ENCODE measurements around the gene OTOP3. TPM values are rescaled to one million over a fixed set of nuclear protein-coding genes. Genes with fewer than 3 reads are reported as not detected.
A peak's percentile ranks its signal among the peaks of the same experiment; 100 is the strongest.

The OTOP3 gene
- total RNA-seq, 1 donor from 2014 or later: 0.74 TPM

- Histone ChIP-seq H3K27me3 (no peaks in the 10 kb centered on the region), H3K36me3 (no peaks in the 10 kb centered on the region), H3K27ac (no peak overlapping the region), H3K4me3 (no peak overlapping the region), H3K4me1 (no peaks in the 10 kb centered on the region), H3K9me3 (no peaks in the 10 kb centered on the region)
- intact Hi-C loops (cut with DNase I): no loop called here
- no peak for DNase-seq (ENCODE audit: extremely low spot score in 2 of 2)
- TF ChIP-seq POLR2AphosphoS5 (IDR thresholded peaks at IDR 0.05; ENCODE audit: insufficient read depth in 1 of 2, low read depth in 1 of 2) (no peak), CTCF (IDR thresholded peaks at IDR 0.05) (no peak), POLR2A (IDR thresholded peaks at IDR 0.05) (no peak)
Observed at GRCh38 chr17:74954665-74955421, 19.1 kb downstream of the OTOP3 start.

- Histone ChIP-seq H3K27ac (no peak overlapping the region), H3K27me3 (no peaks in the 10 kb centered on the region), H3K36me3 (no peaks in the 10 kb centered on the region), H3K4me1 (no peaks in the 10 kb centered on the region), H3K4me3 (no peak overlapping the region), H3K9me3 (no peaks in the 10 kb centered on the region)
- TF ChIP-seq POLR2AphosphoS5 (IDR thresholded peaks at IDR 0.05; ENCODE audit: insufficient read depth in 1 of 2, low read depth in 1 of 2) (no peak), CTCF (IDR thresholded peaks at IDR 0.05) (no peak), POLR2A (IDR thresholded peaks at IDR 0.05) (no peak)
- intact Hi-C loops (cut with DNase I): no loop called here
- no peak for DNase-seq (ENCODE audit: extremely low spot score in 2 of 2)
Observed at GRCh38 chr17:74956093-74956492, 20.4 kb downstream of the OTOP3 start.

GRCh38 chr17:74957935-74958740 is 22.4 kb downstream of the OTOP3 start:
- no peak for TF ChIP-seq POLR2A (IDR thresholded peaks at IDR 0.05)
- peak; percentile 84 to 94 (median 88) for TF ChIP-seq CTCF (IDR thresholded peaks at IDR 0.05)
- TF ChIP-seq POLR2AphosphoS5 (IDR thresholded peaks at IDR 0.05; ENCODE audit: insufficient read depth in 1 of 2, low read depth in 1 of 2): no peak
- H3K4me1 ChIP-seq: peaks cover 6% of the 10 kb centered on the region
- intact Hi-C loops (cut with DNase I): no loop called here
- H3K4me3 ChIP-seq: no peak overlapping the region
- H3K9me3 ChIP-seq: no peaks in the 10 kb centered on the region
- DNase-seq (ENCODE audit: extremely low spot score in 2 of 2): no peak
- no peaks in the 10 kb centered on the region for H3K27me3 ChIP-seq
- no peaks in the 10 kb centered on the region for H3K36me3 ChIP-seq
- no peak overlapping the region for H3K27ac ChIP-seq

GRCh38 chr17:74959826-74960515 is 24.3 kb downstream of the OTOP3 start:
- Histone ChIP-seq H3K4me3 (no peak overlapping the region), H3K9me3 (no peaks in the 10 kb centered on the region), H3K36me3 (no peaks in the 10 kb centered on the region), H3K27ac (no peak overlapping the region), H3K4me1 (peaks cover 6% of the 10 kb centered on the region), H3K27me3 (no peaks in the 10 kb centered on the region)
- no peak for TF ChIP-seq POLR2AphosphoS5 (IDR thresholded peaks at IDR 0.05; ENCODE audit: insufficient read depth in 1 of 2, low read depth in 1 of 2)
- no peak for TF ChIP-seq CTCF (IDR thresholded peaks at IDR 0.05)
- TF ChIP-seq POLR2A (IDR thresholded peaks at IDR 0.05): no peak
- no peak for DNase-seq (ENCODE audit: extremely low spot score in 2 of 2)
- intact Hi-C loops (cut with DNase I): loop anchor here (5.0 to 10.0 kb wide), 3 partner anchors 75 to 247 kb away; partner anchors contain the start of gene NUP85
